WTC11 (cell line): ENCODE results near the gene SLC44A1.

ENCODE experiments used
- ATF3 ChIP-seq: sonication (generic); formaldehyde crosslinking; conservative IDR thresholded peaks from 2 replicates; pipeline ENCODE4 v1.8.1; 2022; ENCODE audit warnings: mild to moderate bottlenecking, missing genetic modification reagents
- ELF4 ChIP-seq: sonication (generic); formaldehyde crosslinking; IDR thresholded peaks from 2 replicates; pipeline ENCODE4 v1.8.1; 2022; ENCODE audit warnings: low read depth, mild to moderate bottlenecking, moderate library complexity, missing genetic modification reagents
- HMGXB4 ChIP-seq: sonication (generic); formaldehyde crosslinking; IDR thresholded peaks from 2 replicates; pipeline ENCODE4 v1.8.1; 2023; ENCODE audit warnings: mild to moderate bottlenecking, moderate library complexity, missing genetic modification reagents
- MLX ChIP-seq: sonication (generic); formaldehyde crosslinking; IDR thresholded peaks from 2 replicates; pipeline ENCODE4 v1.8.1; 2023; ENCODE audit warnings: mild to moderate bottlenecking, missing genetic modification reagents, moderate library complexity
- ZNF138 ChIP-seq: sonication (generic); formaldehyde crosslinking; conservative IDR thresholded peaks from 2 replicates; pipeline ENCODE4 v1.8.1; 2022; ENCODE audit warnings: mild to moderate bottlenecking, moderate library complexity, missing genetic modification reagents
- TF ChIP-seq, protein P1 (sequence below): fragments of 200-600 bp; IDR thresholded peaks from 2 replicates; pipeline ENCODE4 v1.8.0; 2022; ENCODE audit warnings: antibody characterized with exemption

DNA sequence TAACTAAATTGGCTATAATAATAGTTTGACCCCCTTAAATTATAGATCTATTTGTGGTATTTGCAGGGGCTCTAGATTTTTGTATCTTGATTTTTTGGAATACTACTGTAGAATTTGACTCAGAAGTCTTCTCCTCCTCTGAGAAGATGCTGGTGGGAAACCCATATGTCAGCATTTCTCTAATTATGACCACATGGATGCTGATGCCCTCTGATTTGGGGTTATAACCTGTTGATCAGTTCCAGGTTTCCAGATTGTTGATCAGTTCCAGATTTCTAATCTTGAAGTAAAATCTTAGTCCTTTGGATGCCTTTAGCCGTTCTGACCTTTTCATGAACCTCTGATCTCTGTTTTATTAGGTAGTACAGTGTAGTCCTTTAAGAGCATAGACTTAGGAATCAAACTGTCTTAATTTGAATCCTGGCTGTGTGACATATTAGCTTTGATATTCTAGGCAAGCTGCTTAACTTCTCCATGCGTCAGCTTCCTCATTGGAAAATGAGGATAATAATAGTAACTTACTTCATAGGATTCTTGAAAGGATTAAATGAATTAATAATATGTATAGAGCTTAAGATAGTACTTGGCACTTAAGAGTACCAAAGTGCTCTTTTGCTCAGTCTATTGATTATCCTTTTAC is 211.5 kb downstream of the SLC44A1 start:
- TF ChIP-seq, protein P1, sequence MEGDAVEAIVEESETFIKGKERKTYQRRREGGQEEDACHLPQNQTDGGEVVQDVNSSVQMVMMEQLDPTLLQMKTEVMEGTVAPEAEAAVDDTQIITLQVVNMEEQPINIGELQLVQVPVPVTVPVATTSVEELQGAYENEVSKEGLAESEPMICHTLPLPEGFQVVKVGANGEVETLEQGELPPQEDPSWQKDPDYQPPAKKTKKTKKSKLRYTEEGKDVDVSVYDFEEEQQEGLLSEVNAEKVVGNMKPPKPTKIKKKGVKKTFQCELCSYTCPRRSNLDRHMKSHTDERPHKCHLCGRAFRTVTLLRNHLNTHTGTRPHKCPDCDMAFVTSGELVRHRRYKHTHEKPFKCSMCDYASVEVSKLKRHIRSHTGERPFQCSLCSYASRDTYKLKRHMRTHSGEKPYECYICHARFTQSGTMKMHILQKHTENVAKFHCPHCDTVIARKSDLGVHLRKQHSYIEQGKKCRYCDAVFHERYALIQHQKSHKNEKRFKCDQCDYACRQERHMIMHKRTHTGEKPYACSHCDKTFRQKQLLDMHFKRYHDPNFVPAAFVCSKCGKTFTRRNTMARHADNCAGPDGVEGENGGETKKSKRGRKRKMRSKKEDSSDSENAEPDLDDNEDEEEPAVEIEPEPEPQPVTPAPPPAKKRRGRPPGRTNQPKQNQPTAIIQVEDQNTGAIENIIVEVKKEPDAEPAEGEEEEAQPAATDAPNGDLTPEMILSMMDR: no peak
- no peak for TF ChIP-seq ELF4 (CRISPR knock-in tag)
- TF ChIP-seq ATF3 (CRISPR knock-in tag): no peak
- TF ChIP-seq ZNF138 (CRISPR knock-in tag): no peak
- TF ChIP-seq HMGXB4 (CRISPR knock-in tag): no peak
- TF ChIP-seq MLX (CRISPR knock-in tag): no peak
